Omental fat pad (tissue), 4 donors: ENCODE results near the gene TAS1R3. TPM values are rescaled to one million over a fixed set of nuclear protein-coding genes. Genes with fewer than 3 reads are reported as not detected.
"Not testable (repeated sequence)": the region's sequence is repeated elsewhere in the genome, so short reads cannot be mapped to it uniquely, and the experiment has no call there.

ENCODE experiments used
- ATAC-seq: fragments of 150-250 bp; one replicate; pipeline ENCODE4 v1.9.1; 2016; ENCODE audit warnings: mild to moderate bottlenecking, moderate library complexity; ENCODE audit not compliant: low FRiP score
- DNase-seq: peaks from one replicate; pipeline ENCODE4 v3.0.0-alpha.2; 2019; ENCODE audit warnings: low spot score
- total RNA-seq, 4 donors: library from RNA; depleted of rRNA; stranded (reverse); fragments of >200 nt; gene quantifications; one replicate each; pipeline ENCODE4 v1.1.0, GENCODE V29; 2016
- TF ChIP-seq, protein P1 (sequence below), 3 donors: fragments of 450-650 bp; IDR thresholded peaks; one replicate each; pipeline ENCODE4 v1.5.1; 2016 to 2017; ENCODE audit warnings: antibody characterized with exemption in 3 of 3, mild to moderate bottlenecking in 3 of 3, moderate library complexity in 2 of 3

Gene TAS1R3
- total RNA-seq, 4 donors from 2014 or later = 0.12 to 0.32 (median 0.16) TPM

GRCh38 chr1:1311107-1312104 is 19.7 kb upstream of the TAS1R3 start:
- TF ChIP-seq, protein P1, sequence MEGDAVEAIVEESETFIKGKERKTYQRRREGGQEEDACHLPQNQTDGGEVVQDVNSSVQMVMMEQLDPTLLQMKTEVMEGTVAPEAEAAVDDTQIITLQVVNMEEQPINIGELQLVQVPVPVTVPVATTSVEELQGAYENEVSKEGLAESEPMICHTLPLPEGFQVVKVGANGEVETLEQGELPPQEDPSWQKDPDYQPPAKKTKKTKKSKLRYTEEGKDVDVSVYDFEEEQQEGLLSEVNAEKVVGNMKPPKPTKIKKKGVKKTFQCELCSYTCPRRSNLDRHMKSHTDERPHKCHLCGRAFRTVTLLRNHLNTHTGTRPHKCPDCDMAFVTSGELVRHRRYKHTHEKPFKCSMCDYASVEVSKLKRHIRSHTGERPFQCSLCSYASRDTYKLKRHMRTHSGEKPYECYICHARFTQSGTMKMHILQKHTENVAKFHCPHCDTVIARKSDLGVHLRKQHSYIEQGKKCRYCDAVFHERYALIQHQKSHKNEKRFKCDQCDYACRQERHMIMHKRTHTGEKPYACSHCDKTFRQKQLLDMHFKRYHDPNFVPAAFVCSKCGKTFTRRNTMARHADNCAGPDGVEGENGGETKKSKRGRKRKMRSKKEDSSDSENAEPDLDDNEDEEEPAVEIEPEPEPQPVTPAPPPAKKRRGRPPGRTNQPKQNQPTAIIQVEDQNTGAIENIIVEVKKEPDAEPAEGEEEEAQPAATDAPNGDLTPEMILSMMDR (IDR thresholded peaks at IDR 0.05) = no peak
- ATAC-seq = no peak
- no peak for DNase-seq

- ATAC-seq (no peak), DNase-seq (no peak)
- TF ChIP-seq, protein P1 (IDR thresholded peaks at IDR 0.05) = no peak
Measured at GRCh38 chr1:1312450-1313314, 18.4 kb upstream of the TAS1R3 start.

GRCh38 chr1:1313500-1314236 is 17.4 kb upstream of the TAS1R3 start:
- TF ChIP-seq, protein P1 (IDR thresholded peaks at IDR 0.05) = no peak
- ATAC-seq (no peak), DNase-seq (no peak)

DNA sequence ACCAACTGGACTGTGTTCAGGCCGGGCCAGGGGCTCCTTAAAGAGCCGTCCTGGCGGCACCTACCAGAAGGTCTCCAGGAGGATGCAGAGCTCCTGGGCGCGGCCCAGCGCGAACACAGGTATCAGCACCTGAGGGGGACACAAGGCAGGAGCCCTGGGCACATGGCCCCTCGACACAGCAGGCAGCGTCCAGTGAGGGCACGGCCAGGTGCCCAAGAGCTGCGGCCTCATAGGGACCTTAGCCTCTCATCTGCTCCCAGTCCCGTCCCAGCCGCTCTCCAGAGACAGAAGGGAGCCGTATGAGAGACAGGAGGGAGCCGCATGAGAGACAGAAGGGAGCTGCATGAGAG is 16.9 kb upstream of the TAS1R3 start:
- ATAC-seq (no peak), DNase-seq (no peak)
- TF ChIP-seq, protein P1 (IDR thresholded peaks at IDR 0.05) = no peak

DNA sequence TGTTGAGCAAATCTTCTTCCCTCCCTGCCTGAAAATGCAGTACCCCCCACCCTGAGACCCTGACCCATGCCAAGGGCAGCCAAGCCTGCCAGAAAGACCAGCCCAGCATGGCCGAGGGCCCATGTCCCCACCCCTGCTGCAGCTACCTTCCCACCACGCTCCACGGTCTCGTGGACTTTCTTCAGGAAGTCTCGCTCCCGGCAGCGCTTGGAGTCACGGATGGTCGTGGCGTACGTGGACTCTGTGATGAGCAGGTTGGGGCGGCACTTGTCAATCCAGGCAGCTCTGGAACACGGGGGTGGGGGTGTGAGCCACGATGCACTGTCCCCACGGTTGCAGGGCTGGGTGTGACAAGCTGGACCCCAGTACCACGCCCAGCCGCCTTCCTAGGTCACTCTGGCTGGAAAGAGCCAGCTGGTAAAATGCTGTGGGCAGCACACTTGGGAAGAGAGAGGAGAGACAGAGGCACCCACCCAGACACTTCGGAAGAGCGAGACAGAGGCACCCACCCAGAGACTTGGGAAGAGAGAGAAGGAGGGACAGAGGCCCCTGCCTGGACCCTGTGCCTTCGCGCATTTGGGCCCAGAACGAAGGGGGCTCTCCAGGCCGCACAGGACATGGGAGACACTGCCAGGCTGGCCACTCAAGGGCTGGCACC is 16.3 kb upstream of the TAS1R3 start:
- ATAC-seq (no peak), DNase-seq (no peak)
- TF ChIP-seq, protein P1 (IDR thresholded peaks at IDR 0.05) = no peak

DNA sequence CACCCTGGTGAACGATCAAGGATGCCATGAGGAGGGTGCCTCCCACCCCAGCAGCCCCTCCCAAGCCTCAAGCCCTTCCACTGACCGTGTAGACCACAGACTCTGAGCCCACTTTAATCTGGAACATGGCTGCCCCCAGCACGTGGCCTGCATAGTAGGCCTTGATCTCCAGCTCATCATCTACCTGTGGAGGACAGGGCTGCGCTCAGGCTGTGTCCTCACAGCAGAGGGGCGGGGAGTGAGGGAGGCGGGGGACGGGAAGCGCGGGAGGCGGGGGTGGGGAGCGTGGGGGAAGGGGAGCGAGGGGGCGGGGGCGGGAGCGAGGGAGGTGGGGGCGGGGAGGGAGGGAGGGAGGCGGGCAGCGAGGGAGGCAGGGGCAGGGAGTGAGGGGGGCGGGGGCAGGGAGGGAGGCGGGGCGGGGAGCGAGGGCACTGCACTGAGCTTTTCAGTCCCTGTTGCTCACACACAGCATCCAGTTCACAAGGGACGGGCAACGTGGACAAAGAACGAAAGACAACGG is 15.6 kb upstream of the TAS1R3 start:
- TF ChIP-seq, protein P1 (IDR thresholded peaks at IDR 0.05) = no peak
- DNase-seq (no peak), ATAC-seq (no peak)

DNA sequence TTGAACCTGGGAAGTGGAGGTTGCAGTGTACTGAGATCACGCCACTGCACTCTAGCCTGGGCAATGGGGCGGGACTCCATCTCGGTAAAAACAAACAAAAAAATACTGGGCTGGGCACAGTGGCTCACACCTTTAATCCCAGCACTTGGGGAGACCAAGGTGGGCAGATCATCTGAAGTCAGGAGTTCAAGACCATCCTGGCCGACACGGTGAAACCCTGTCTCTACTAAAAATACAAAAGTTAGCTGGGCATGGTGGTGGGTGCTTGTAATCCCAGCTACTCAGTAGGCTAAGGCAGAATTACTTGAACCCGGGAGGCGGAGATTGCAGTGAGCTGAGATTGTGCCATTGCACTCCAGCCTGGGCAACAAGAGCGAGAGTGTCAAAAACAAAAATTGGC is 14.9 kb upstream of the TAS1R3 start:
- ATAC-seq, DNase-seq: not testable (repeated sequence)
